AG04450 (cell line): Measurements from ENCODE around the gene NUBP2. TPM values are rescaled to one million over a fixed set of nuclear protein-coding genes. Genes with fewer than 3 reads are reported as not detected.

Experiments
- CTCF ChIA-PET: fragments of 300-600, 350-600 bp; formaldehyde crosslinking; extraction: SDS; loops from one replicate; lab custom pipeline; 2022; ENCODE audit warnings: antibody characterized with exemption, inconsistent platforms; lab: Charles Lee
- POLR2A ChIA-PET: fragments of 350-600 bp; formaldehyde crosslinking; extraction: SDS; loops from one replicate; lab custom pipeline; 2021; ENCODE audit warnings: antibody characterized with exemption, inconsistent platforms; lab: Yijun Ruan, JAX
- DNase-seq: peaks from one replicate; pipeline ENCODE4 v3.0.0-alpha.2; 2011; ENCODE audit warnings: low read depth, low spot score
- H3K27ac ChIP-seq: one replicate; pipeline ENCODE4 v1.5.1; 2012; ENCODE audit warnings: low read depth, low read length, control low read depth
- H3K27me3 ChIP-seq: one replicate; pipeline ENCODE4 v1.6.0; 2012; ENCODE audit warnings: low read length; ENCODE audit not compliant: control insufficient read depth, insufficient read depth
- H3K4me3 ChIP-seq: 2 replicates; pipeline ENCODE4 v1.5.1; 2011; ENCODE audit warnings: mild to moderate bottlenecking, low read depth, low read length, control low read depth
- H3K9me3 ChIP-seq: 2 replicates; pipeline ENCODE4 v1.5.1; 2012; ENCODE audit warnings: low read length; ENCODE audit not compliant: control insufficient read depth, insufficient read depth
- CTCF ChIP-seq: IDR thresholded peaks from 2 replicates; pipeline ENCODE4 v1.5.1; 2011; ENCODE audit warnings: low read depth, low read length, control low read depth, inconsistent platforms
- polyA plus RNA-seq: library from polyadenylated mRNA; depleted of rRNA; stranded (reverse); fragments of >200 nt; gene quantifications from 2 replicates; pipeline ENCODE4 v1.2.3, GENCODE V29; 2011

Gene NUBP2
- polyA plus RNA-seq, 1 experiment = 20.0 TPM

GRCh38 chr16:1776672-1776955, 6.1 kb upstream of the NUBP2 start:
- POLR2A ChIA-PET = no interaction called here
- no peaks in the 10 kb centered on the region for H3K27me3 ChIP-seq
- DNase-seq = no peak
- H3K27ac ChIP-seq = no peak overlapping the region
- H3K9me3 ChIP-seq = no peaks in the 10 kb centered on the region; the same call in 1 of the 2 replicates
- CTCF ChIA-PET = interaction anchor here (0.7 kb wide), 1 partner anchor 47 kb away, joined by 4 read pairs; no protein-coding TSS in a partner anchor
- no peak for TF ChIP-seq CTCF
- no peak overlapping the region for H3K4me3 ChIP-seq

GRCh38 chr16:1776991-1777374, 5.8 kb upstream of the NUBP2 start:
- Histone ChIP-seq H3K4me3 (no peak overlapping the region), H3K27me3 (no peaks in the 10 kb centered on the region), H3K27ac (no peak overlapping the region), H3K9me3 (no peaks in the 10 kb centered on the region; the same call in 1 of the 2 replicates)
- ChIA-PET CTCF (interaction anchor here (0.7 kb wide), 1 partner anchor 46 kb away, joined by 4 read pairs; no protein-coding TSS in a partner anchor), POLR2A (no interaction called here)
- DNase-seq = no peak
- TF ChIP-seq CTCF = no peak

- no peak for DNase-seq
These were observed 5.2 kb upstream of the NUBP2 start for GRCh38 chr16:1777375-1778199.

GRCh38 chr16:1778200-1779179, 4.3 kb upstream of the NUBP2 start:
- ChIA-PET POLR2A (no interaction called here), CTCF (no interaction called here)
- Histone ChIP-seq H3K9me3 (no peaks in the 10 kb centered on the region; the same call in 1 of the 2 replicates), H3K27me3 (no peaks in the 10 kb centered on the region), H3K4me3 (no peak overlapping the region), H3K27ac (no peak overlapping the region)
- DNase-seq = no peak
- TF ChIP-seq CTCF = no peak

More at GRCh38 chr16:1777375-1778199, 5.2 kb upstream of the NUBP2 start:
- CTCF ChIA-PET = no interaction called here
- POLR2A ChIA-PET = interaction anchor here (0.6 kb wide), 1 partner anchor 332 kb away, joined by 3 read pairs; no protein-coding TSS in a partner anchor
- H3K9me3 ChIP-seq = no peaks in the 10 kb centered on the region; the same call in 1 of the 2 replicates
- no peak overlapping the region for H3K27ac ChIP-seq
- no peaks in the 10 kb centered on the region for H3K27me3 ChIP-seq
- H3K4me3 ChIP-seq = no peak overlapping the region
- no peak for TF ChIP-seq CTCF
